ENCODE data around the gene ZPBP2. TPM values are rescaled to one million over a fixed set of nuclear protein-coding genes. Genes with fewer than 3 reads are reported as not detected.
A peak's percentile ranks its signal among the peaks of the same experiment; 100 is the strongest.
"Not testable (repeated sequence)": the region's sequence is repeated elsewhere in the genome, so short reads cannot be mapped to it uniquely, and the experiment has no call there.

Gene ZPBP2
- total and polyA plus RNA-seq, 10 donors = 0.16 to 0.46 (median 0.23) TPM; not detected in 4

DNA sequence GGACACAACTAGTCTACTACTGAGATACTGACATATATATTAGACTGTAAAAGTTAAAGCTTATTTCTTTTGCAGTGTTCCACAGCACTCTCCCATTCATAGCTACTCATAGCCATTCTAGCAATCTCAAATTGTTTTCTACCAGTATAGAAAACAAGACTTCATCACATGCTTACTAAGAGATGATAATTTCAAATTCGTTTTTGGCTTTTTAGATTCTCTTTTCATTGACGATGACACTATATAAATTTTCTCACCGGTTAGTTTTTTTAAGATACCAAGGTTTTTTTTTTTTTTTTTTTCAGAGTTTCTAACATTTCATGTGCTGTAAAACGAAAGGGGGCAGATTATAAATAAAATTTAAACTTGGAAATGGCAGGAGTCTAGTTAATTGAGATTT is 21.8 kb upstream of the ZPBP2 start:
- H3K27ac ChIP-seq = no peak overlapping the region
- H3K9me3 ChIP-seq = no peaks in the 10 kb centered on the region
- no peak overlapping the region for H3K4me3 ChIP-seq
- no peaks in the 10 kb centered on the region for H3K27me3 ChIP-seq (replicated peaks in 1 of 7)
- WGBS, 5 donors = 69 to 75% (median 72%) methylated on average over 4 of the region's 4 CpGs
- no peak for DNase-seq
- peaks cover 0 to 17% (median 0%) of the 10 kb centered on the region in 6 donors for H3K36me3 ChIP-seq
- no peak for TF ChIP-seq POLR2A (IDR thresholded peaks at IDR 0.05)
- no peak for TF ChIP-seq CTCF (IDR thresholded peaks at IDR 0.05 in 8 of 11, conservative IDR thresholded peaks at IDR 0.05 in 3 of 11)
- no peak for TF ChIP-seq POLR2AphosphoS5 (IDR thresholded peaks at IDR 0.05)
- peaks cover 8 to 85% (median 44%) of the 10 kb centered on the region in 6 donors for H3K4me1 ChIP-seq
- intact Hi-C loops (cut with DNase I; ENCODE audit: low total_unique reads) = no loop called here

GRCh38 chr17:39848600-39848999 is 19.4 kb upstream of the ZPBP2 start:
- H3K4me3 ChIP-seq = peak overlapping the region in 1 of 8 donors; percentile 2
- no peak for TF ChIP-seq POLR2A (IDR thresholded peaks at IDR 0.05)
- TF ChIP-seq CTCF (IDR thresholded peaks at IDR 0.05 in 8 of 11, conservative IDR thresholded peaks at IDR 0.05 in 3 of 11) = no peak
- TF ChIP-seq POLR2AphosphoS5 (IDR thresholded peaks at IDR 0.05) = no peak
- peak overlapping the region in 4 of 8 donors; percentile 8 to 49 (median 28) for H3K27ac ChIP-seq
- intact Hi-C loops (cut with DNase I; ENCODE audit: low total_unique reads) = no loop called here
- WGBS, 5 donors = 55 to 64% (median 60%) methylated on average over 4 of the region's 4 CpGs
- no peak for DNase-seq
- H3K4me1 ChIP-seq = peaks cover 8 to 85% (median 57%) of the 10 kb centered on the region in 6 donors
- no peaks in the 10 kb centered on the region for H3K27me3 ChIP-seq (replicated peaks in 1 of 7)
- peaks cover 0 to 15% (median 0%) of the 10 kb centered on the region in 6 donors for H3K36me3 ChIP-seq
- no peaks in the 10 kb centered on the region for H3K9me3 ChIP-seq

DNA sequence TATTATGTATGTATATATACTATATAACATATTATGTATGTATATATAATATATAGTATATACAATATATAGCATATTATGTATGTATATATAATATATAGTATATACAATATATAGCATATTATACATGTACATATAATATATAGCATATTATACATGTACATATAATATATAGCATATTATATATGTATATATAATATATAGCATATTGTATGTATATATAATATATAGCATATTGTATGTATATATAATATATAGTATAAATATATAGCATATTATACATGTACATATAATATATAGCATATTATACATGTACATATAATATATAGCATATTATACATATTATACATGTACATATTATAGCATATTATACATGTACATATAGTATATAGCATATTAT is 17.8 kb upstream of the ZPBP2 start:
- H3K27ac ChIP-seq; H3K4me3 ChIP-seq; DNase-seq; H3K27me3 ChIP-seq (replicated peaks in 1 of 7); H3K9me3 ChIP-seq; intact Hi-C loops (cut with DNase I; ENCODE audit: low total_unique reads): not testable (repeated sequence)
- Histone ChIP-seq H3K4me1 (peaks cover 4 to 85% (median 60%) of the 10 kb centered on the region in 6 donors), H3K36me3 (peaks cover 0 to 15% (median 0%) of the 10 kb centered on the region in 6 donors)

- Histone ChIP-seq H3K27me3 (replicated peaks in 1 of 7) (no peaks in the 10 kb centered on the region), H3K4me3 (no peak overlapping the region), H3K9me3 (no peaks in the 10 kb centered on the region), H3K36me3 (peaks cover 0 to 10% (median 0%) of the 10 kb centered on the region in 6 donors), H3K27ac (peak overlapping the region in 4 of 8 donors; percentile 34 to 74 (median 39)), H3K4me1 (peaks cover 4 to 87% (median 66%) of the 10 kb centered on the region in 6 donors)
- TF ChIP-seq POLR2AphosphoS5 (IDR thresholded peaks at IDR 0.05) = no peak
- intact Hi-C loops (cut with DNase I; ENCODE audit: low total_unique reads) = no loop called here
- WGBS, 5 donors = 36 to 48% (median 44%) methylated on average over 3 of the region's 3 CpGs
- DNase-seq = no peak
Measured at GRCh38 chr17:39852239-39852638, 15.8 kb upstream of the ZPBP2 start.

DNA sequence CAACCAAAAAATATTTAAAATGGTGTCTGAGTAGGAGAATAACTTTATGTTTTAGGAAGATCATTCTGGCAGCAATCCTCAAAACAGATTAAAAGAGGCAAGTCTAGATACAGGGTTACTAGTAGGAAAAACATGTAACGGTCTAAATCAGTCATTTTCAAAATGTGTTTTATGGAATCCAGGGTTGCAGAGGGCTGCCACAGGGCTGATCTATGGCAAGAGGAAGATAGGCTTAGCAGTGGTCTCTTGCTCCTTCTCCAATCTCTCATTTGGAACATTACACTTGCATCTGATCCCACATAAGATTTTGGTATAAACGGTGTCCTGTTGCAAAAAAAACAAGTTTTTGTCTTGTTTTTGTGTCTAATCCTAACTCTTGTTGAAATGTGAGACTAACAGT is 13.1 kb upstream of the ZPBP2 start:
- TF ChIP-seq CTCF (IDR thresholded peaks at IDR 0.05 in 8 of 11, conservative IDR thresholded peaks at IDR 0.05 in 3 of 11) (no peak), POLR2AphosphoS5 (IDR thresholded peaks at IDR 0.05) (no peak), POLR2A (IDR thresholded peaks at IDR 0.05) (no peak)
- no peak overlapping the region for H3K4me3 ChIP-seq
- H3K36me3 ChIP-seq = peaks cover 0 to 4% (median 0%) of the 10 kb centered on the region in 6 donors
- H3K9me3 ChIP-seq = no peaks in the 10 kb centered on the region
- H3K27me3 ChIP-seq (replicated peaks in 1 of 7) = peaks cover 0 to 6% (median 0%) of the 10 kb centered on the region in 7 donors
- peaks cover 0 to 88% (median 53%) of the 10 kb centered on the region in 6 donors for H3K4me1 ChIP-seq
- no peak for DNase-seq
- intact Hi-C loops (cut with DNase I; ENCODE audit: low total_unique reads) = no loop called here
- peak overlapping the region in 1 of 8 donors; percentile 50 for H3K27ac ChIP-seq
- 72 to 81% (median 78%) methylated on average over 2 of the region's 2 CpGs for WGBS, 5 donors

GRCh38 chr17:39855911-39856649 is 11.9 kb upstream of the ZPBP2 start:
- Histone ChIP-seq H3K27me3 (replicated peaks in 1 of 7) (peaks cover 0 to 16% (median 3%) of the 10 kb centered on the region in 7 donors), H3K4me1 (peaks cover 0 to 99% (median 55%) of the 10 kb centered on the region in 6 donors), H3K27ac (peak overlapping the region in 1 of 8 donors; percentile 21)
- H3K9me3 ChIP-seq; intact Hi-C loops (cut with DNase I; ENCODE audit: low total_unique reads); H3K36me3 ChIP-seq; DNase-seq; H3K4me3 ChIP-seq: not testable (repeated sequence)
- 83 to 90% (median 85%) methylated on average over 9 of the region's 9 CpGs for WGBS, 5 donors

Measured in spleen (tissue), 11 donors.